Panc1 (cell line): ENCODE measurements around the gene ACTA2. TPM values are rescaled to one million over a fixed set of nuclear protein-coding genes. Genes with fewer than 3 reads are reported as not detected.

ENCODE experiments used
- ATAC-seq: fragments of 200-7000 bp; cut with Tn5 transposase; 2 replicates; pipeline ENCODE4 v1.9.1; 2020; ENCODE audit warnings: mild to moderate bottlenecking, moderate library complexity
- BruUV-seq: library from RNA; stranded (reverse); fragments of 400-500 nt; replicated peaks from 2 replicates; lab custom pipeline; 2021; lab: Mats Ljungman, UMichigan
- CTCF ChIA-PET: fragments of 300-600 bp; sonication (Branson Sonifier 250); formaldehyde crosslinking; loops from one replicate; lab custom pipeline; 2022; ENCODE audit warnings: antibody characterized with exemption; lab: Charles Lee
- POLR2A ChIA-PET: fragments of 300-600 bp; sonication (Branson Sonifier 250); formaldehyde crosslinking; loops from one replicate; lab custom pipeline; 2022; ENCODE audit warnings: antibody characterized with exemption; lab: Charles Lee
- DNase-seq: peaks from one replicate; pipeline ENCODE4 v3.0.0-alpha.2; 2010; ENCODE audit warnings: low read depth, low spot score
- H3K27ac ChIP-seq: 2 replicates; pipeline ENCODE4 v1.5.1; 2011; ENCODE audit warnings: mild to moderate bottlenecking, low read length, inconsistent platforms
- H3K27me3 ChIP-seq: fragments of 200-500 bp; sonication (Bioruptor generic); 2 replicates; pipeline ENCODE4 v1.6.0; 2014; ENCODE audit warnings: low read length, inconsistent platforms; ENCODE audit not compliant: control insufficient read depth, insufficient read depth
- H3K36me3 ChIP-seq: fragments of 200-500 bp; sonication (Bioruptor generic); 2 replicates; pipeline ENCODE4 v1.5.1; 2014; ENCODE audit warnings: inconsistent platforms, mild to moderate bottlenecking, low read length, moderate library complexity; ENCODE audit not compliant: control insufficient read depth, insufficient read depth
- H3K4me1 ChIP-seq: 2 replicates; pipeline ENCODE4 v1.5.1; 2011; ENCODE audit warnings: inconsistent platforms, mild to moderate bottlenecking, low read length, moderate library complexity; ENCODE audit not compliant: control insufficient read depth, insufficient read depth
- H3K4me3 ChIP-seq, 2 experiments: 2 replicates each; pipeline ENCODE4 v1.5.1; 2011 to 2012; ENCODE audit warnings: low read depth in 2 of 2, low read length in 2 of 2, mild to moderate bottlenecking in 2 of 2, inconsistent platforms in 1 of 2, moderate library complexity in 1 of 2
- H3K9me3 ChIP-seq: fragments of 200-500 bp; sonication (Bioruptor generic); 2 replicates; pipeline ENCODE4 v1.5.1; 2014; ENCODE audit warnings: low read depth, mild to moderate bottlenecking, inconsistent platforms, low read length, moderate library complexity; ENCODE audit not compliant: control insufficient read depth, insufficient read depth
- POLR2AphosphoS5 ChIP-seq: IDR thresholded peaks from 2 replicates; pipeline ENCODE4 v1.6.1; 2012; ENCODE audit warnings: mild to moderate bottlenecking, low read depth, low read length, moderate library complexity
- REST ChIP-seq, 2 experiments: IDR thresholded peaks; 2 replicates each; pipeline ENCODE4 v1.6.1; 2011 to 2012; ENCODE audit warnings: low read depth in 2 of 2, control low read depth in 1 of 2, low read length in 1 of 2, mild to moderate bottlenecking in 1 of 2, moderate library complexity in 1 of 2; ENCODE audit not compliant: insufficient read depth in 1 of 2
- SIN3A ChIP-seq: IDR thresholded peaks from 2 replicates; pipeline ENCODE4 v1.6.1; 2012; ENCODE audit warnings: low read depth, mild to moderate bottlenecking, low read length, moderate library complexity, borderline replicate concordance; ENCODE audit not compliant: insufficient read depth
- TCF7L2 ChIP-seq: IDR thresholded peaks from 2 replicates; pipeline ENCODE4 v1.6.1; 2011; ENCODE audit warnings: mild to moderate bottlenecking, low read depth, low read length, inconsistent platforms
- in situ Hi-C: cut with HindIII; loops from 2 replicates; pipeline ENCODE4 v1.10.0; 2016; ENCODE audit warnings: low sequenced_read_pairs, low pct_unique_long_range_greater_than_20kb
- intact Hi-C: fragments of 100-400 bp; cut with micrococcal nuclease; formaldehyde crosslinking; loops from one replicate; pipeline ENCODE4 v1.10.0; 2022; ENCODE audit not compliant: unreplicated experiment
- total RNA-seq: library from RNA; stranded (reverse); gene quantifications from one replicate; pipeline ENCODE4 v1.2.1, GENCODE V29; 2021; ENCODE audit not compliant: unreplicated experiment
- TF ChIP-seq, protein P1 (sequence below): fragments of 450-650 bp; IDR thresholded peaks from 2 replicates; pipeline ENCODE4 v1.5.1; 2017; ENCODE audit warnings: mild to moderate bottlenecking

Gene ACTA2
- total RNA-seq, 1 experiment from 2014 or later, result 4.7 TPM

- intact Hi-C loops, result no loop called here
- Histone ChIP-seq H3K4me3 (no peak overlapping the region), H3K27me3 (no peaks in the 10 kb centered on the region), H3K9me3 (no peaks in the 10 kb centered on the region), H3K4me1 (peaks cover 8% of the 10 kb centered on the region), H3K27ac (no peak overlapping the region), H3K36me3 (no peaks in the 10 kb centered on the region)
- POLR2A ChIA-PET, result no interaction called here
- CTCF ChIA-PET, result no interaction called here
- DNase-seq (no peak), ATAC-seq (no peak)
- BruUV-seq, result no TSS peak
- in situ Hi-C loops, result no loop called here
- TF ChIP-seq TCF7L2, result no peak
- no peak for TF ChIP-seq REST (IDR thresholded peaks at IDR 0.05; ENCODE audit: insufficient read depth in 1 of 2, low read depth in 2 of 2, low read length in 1 of 2)
- TF ChIP-seq, protein P1, sequence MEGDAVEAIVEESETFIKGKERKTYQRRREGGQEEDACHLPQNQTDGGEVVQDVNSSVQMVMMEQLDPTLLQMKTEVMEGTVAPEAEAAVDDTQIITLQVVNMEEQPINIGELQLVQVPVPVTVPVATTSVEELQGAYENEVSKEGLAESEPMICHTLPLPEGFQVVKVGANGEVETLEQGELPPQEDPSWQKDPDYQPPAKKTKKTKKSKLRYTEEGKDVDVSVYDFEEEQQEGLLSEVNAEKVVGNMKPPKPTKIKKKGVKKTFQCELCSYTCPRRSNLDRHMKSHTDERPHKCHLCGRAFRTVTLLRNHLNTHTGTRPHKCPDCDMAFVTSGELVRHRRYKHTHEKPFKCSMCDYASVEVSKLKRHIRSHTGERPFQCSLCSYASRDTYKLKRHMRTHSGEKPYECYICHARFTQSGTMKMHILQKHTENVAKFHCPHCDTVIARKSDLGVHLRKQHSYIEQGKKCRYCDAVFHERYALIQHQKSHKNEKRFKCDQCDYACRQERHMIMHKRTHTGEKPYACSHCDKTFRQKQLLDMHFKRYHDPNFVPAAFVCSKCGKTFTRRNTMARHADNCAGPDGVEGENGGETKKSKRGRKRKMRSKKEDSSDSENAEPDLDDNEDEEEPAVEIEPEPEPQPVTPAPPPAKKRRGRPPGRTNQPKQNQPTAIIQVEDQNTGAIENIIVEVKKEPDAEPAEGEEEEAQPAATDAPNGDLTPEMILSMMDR, result no peak
- no peak for TF ChIP-seq SIN3A
- no peak for TF ChIP-seq POLR2AphosphoS5
These were observed 25.2 kb downstream of the ACTA2 start for GRCh38 chr10:88927416-88927690.

DNA sequence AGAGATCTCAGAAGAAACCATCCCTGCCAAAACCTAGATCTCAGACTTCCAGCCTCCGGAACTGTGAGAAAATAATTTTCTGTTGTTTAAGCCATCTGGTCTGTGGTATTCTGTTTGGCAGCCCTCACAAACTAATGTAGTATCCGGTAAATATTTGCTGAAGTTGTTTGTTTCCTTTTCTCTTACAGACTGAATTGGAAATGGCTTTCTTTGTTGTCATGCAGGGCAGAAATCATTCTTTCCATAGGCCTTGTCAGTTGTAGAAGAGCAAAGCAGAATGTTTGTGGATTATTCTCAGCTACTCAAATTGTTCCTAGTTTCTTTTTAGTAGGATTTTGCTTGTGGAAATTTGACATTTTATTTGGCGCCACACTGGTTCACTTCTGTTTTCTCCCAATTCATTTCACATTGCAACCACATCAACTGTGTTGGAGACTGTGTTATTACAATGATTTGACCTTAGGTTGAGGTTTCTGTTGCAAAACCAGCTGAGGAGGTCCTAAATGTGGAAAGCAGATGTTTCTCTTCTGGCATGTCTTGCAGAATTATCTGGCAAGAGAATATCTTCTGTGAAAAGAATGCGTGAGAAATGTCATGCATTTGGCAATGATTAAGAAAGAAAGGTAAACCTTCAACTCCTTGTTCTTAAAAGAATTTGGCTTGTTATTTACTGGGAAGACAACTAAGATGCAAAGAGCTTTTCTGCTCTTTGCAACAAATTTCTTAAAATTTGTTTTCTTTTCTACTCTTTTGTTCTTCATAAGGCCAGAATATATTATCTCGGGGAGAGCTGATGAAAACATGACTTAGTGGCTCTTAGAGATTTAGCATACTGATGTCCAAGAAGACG lies 25.8 kb downstream of the ACTA2 start:
- H3K9me3 ChIP-seq, result no peaks in the 10 kb centered on the region
- H3K36me3 ChIP-seq, result no peaks in the 10 kb centered on the region
- TF ChIP-seq REST (IDR thresholded peaks at IDR 0.05; ENCODE audit: insufficient read depth in 1 of 2, low read depth in 2 of 2, low read length in 1 of 2) (no peak), SIN3A (no peak), POLR2AphosphoS5 (no peak), TCF7L2 (no peak)
- TF ChIP-seq, protein P1, result no peak
- no peak for DNase-seq
- ATAC-seq, result no peak
- no peak overlapping the region for H3K27ac ChIP-seq
- no peak overlapping the region for H3K4me3 ChIP-seq
- in situ Hi-C loops (no loop called here), intact Hi-C loops (no loop called here)
- CTCF ChIA-PET, result no interaction called here
- H3K4me1 ChIP-seq, result peaks cover 6% of the 10 kb centered on the region; the same call in 1 of the 2 replicates
- BruUV-seq, result no TSS peak
- H3K27me3 ChIP-seq, result no peaks in the 10 kb centered on the region
- POLR2A ChIA-PET, result no interaction called here
